Body of pancreas (tissue), 4 donors: ENCODE results near the gene COL27A1.

Experiments
- POLR2A ChIP-seq, 3 donors: fragments of 450-650 bp; IDR thresholded peaks; one replicate each; pipeline ENCODE4 v1.6.1; 2016; ENCODE audit warnings: antibody characterized with exemption in 3 of 3, mild to moderate bottlenecking in 2 of 3
- TF ChIP-seq, protein P1 (sequence below), 7 experiments: fragments of 450-650 bp in 4 of 7; fragments of 200-600 bp in 3 of 7; sonication (generic) in 3 of 7; IDR thresholded peaks; one replicate each; pipeline ENCODE4 v1.5.1; 2016 to 2019; ENCODE audit warnings: antibody characterized with exemption in 7 of 7

DNA sequence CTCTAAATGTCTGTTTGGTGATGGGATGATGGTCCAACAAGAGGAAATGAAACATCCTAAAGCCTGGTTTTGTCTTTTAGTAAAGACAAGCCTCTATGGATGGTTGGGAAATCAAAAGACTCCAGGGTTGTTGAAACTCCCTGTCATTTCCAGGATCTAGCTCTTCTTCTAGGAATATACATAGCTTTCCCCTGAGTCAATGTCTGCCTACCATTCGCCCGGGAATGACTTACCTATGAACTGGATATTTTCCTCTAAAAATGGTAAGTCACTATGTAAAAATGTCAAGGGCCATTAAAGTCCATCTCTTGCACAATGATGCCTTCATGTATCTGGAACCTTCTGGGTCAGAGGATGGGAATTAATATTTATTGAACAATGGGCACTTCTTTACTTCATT is 45.2 kb upstream of the COL27A1 start:
- TF ChIP-seq, protein P1, sequence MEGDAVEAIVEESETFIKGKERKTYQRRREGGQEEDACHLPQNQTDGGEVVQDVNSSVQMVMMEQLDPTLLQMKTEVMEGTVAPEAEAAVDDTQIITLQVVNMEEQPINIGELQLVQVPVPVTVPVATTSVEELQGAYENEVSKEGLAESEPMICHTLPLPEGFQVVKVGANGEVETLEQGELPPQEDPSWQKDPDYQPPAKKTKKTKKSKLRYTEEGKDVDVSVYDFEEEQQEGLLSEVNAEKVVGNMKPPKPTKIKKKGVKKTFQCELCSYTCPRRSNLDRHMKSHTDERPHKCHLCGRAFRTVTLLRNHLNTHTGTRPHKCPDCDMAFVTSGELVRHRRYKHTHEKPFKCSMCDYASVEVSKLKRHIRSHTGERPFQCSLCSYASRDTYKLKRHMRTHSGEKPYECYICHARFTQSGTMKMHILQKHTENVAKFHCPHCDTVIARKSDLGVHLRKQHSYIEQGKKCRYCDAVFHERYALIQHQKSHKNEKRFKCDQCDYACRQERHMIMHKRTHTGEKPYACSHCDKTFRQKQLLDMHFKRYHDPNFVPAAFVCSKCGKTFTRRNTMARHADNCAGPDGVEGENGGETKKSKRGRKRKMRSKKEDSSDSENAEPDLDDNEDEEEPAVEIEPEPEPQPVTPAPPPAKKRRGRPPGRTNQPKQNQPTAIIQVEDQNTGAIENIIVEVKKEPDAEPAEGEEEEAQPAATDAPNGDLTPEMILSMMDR (IDR thresholded peaks at IDR 0.05) = no peak
- no peak for TF ChIP-seq POLR2A (IDR thresholded peaks at IDR 0.05)
